Aorta (tissue), 5 donors: Measurements from ENCODE around the gene SH3BP5. TPM values are rescaled to one million over a fixed set of nuclear protein-coding genes. Genes with fewer than 3 reads are reported as not detected.

Experiments used
- ATAC-seq: fragments of 200-7000 bp; cut with Tn5 transposase; one replicate; pipeline ENCODE4 v1.9.1; 2022; ENCODE audit warnings: moderate library complexity; ENCODE audit not compliant: low FRiP score
- DNase-seq, 2 donors: peaks; one replicate each; pipeline ENCODE4 v3.0.0-alpha.2; 2020
- H3K27ac ChIP-seq, 2 donors: one replicate each; pipeline ENCODE4 v1.5.1; 2013; ENCODE audit warnings: low read length in 2 of 2, mild to moderate bottlenecking in 2 of 2, moderate library complexity in 2 of 2, control low read depth in 1 of 2, inconsistent platforms in 1 of 2, low read depth in 1 of 2
- H3K27me3 ChIP-seq, 2 donors: one replicate each; pipeline ENCODE4 v1.6.1; 2013; ENCODE audit warnings: control low read depth in 1 of 2, low read length in 1 of 2, mild to moderate bottlenecking in 1 of 2, moderate library complexity in 1 of 2; ENCODE audit not compliant: insufficient read depth in 2 of 2, control insufficient read depth in 1 of 2
- H3K36me3 ChIP-seq, 2 donors: one replicate each; pipeline ENCODE4 v1.6.1; 2013; ENCODE audit warnings: control low read depth in 1 of 2, low read length in 1 of 2, mild to moderate bottlenecking in 1 of 2; ENCODE audit not compliant: insufficient read depth in 2 of 2, control insufficient read depth in 1 of 2
- H3K4me1 ChIP-seq, 2 donors: one replicate each; pipeline ENCODE4 v1.6.1; 2013; ENCODE audit warnings: low read length in 2 of 2, control low read depth in 1 of 2, mild to moderate bottlenecking in 1 of 2, moderate library complexity in 1 of 2; ENCODE audit not compliant: insufficient read depth in 2 of 2, control insufficient read depth in 1 of 2
- H3K4me3 ChIP-seq, 2 donors: one replicate each; pipeline ENCODE4 v1.5.1; 2013; ENCODE audit warnings: low read length in 2 of 2, control low read depth in 1 of 2, mild to moderate bottlenecking in 1 of 2
- H3K9me3 ChIP-seq: one replicate; pipeline ENCODE4 v1.6.1; 2013; ENCODE audit warnings: mild to moderate bottlenecking, low read length; ENCODE audit not compliant: control insufficient read depth
- WGBS, 2 donors: extraction: QIAGEN DNeasy Blood & Tissue Kit; methylation state at CpG; one replicate each; pipeline ENCODE4 v1.1.7; 2013; 5-methylcytosine and 5-hydroxymethylcytosine counted together
- intact Hi-C, 2 donors: fragments of 100-400 bp; cut with DNase I; formaldehyde crosslinking; loops; one replicate each; pipeline versions ENCODE4 v1.14.2 to v1.15.0; 2022
- polyA plus RNA-seq, 2 donors: library from polyadenylated mRNA; stranded (reverse); fragments of 200-250 nt; gene quantifications; one replicate each; pipeline ENCODE4 v1.2.3, GENCODE V29; 2013
- total RNA-seq, 2 donors: library from RNA; stranded (reverse); fragmentation: NEBNext Ultra II Directional; extraction: Animal tissue kit (Norgen Biotek cat#: 25700); gene quantifications; one replicate each; pipeline ENCODE4 v1.2.1, GENCODE V29; 2021
- donor health status: healthy with polysubstance abuse.
- donor health status: Bipolar disorder and iron deficiency.
- donor health status: DM: no; HTN: no; CAD: no.
- donor health status: DM: no; HTN: no; CAD: no.
- donor health status: DM: yes; HTN: yes; CAD: no.

Gene SH3BP5
- total and polyA plus RNA-seq, 4 donors: 26.5 to 93.1 (median 71.3) TPM

- ATAC-seq (peak; percentile 78), DNase-seq (no peak)
- H3K4me3 ChIP-seq: peak overlapping the region; percentile 95 to 97
- 0 to 1% methylated on average over 24 to 30 of the region's 30 CpGs for WGBS, 2 donors
- no peaks in the 10 kb centered on the region for H3K36me3 ChIP-seq
- no peaks in the 10 kb centered on the region for H3K4me1 ChIP-seq
- intact Hi-C loops: loop anchor here in 1 of 2 donors (5.0 to 10.0 kb wide), 3 partner anchors 110 to 348 kb away; partner anchors contain the start of genes NR2C2 and RBSN
- peak overlapping the region; percentile 49 to 91 for H3K27ac ChIP-seq
- H3K27me3 ChIP-seq: no peaks in the 10 kb centered on the region
- no peaks in the 10 kb centered on the region for H3K9me3 ChIP-seq
Observed at GRCh38 chr3:15206662-15207576, 125.5 kb downstream of the SH3BP5 start.

- Histone ChIP-seq H3K27me3 (no peaks in the 10 kb centered on the region), H3K4me3 (peak within 1 kb of the TSS; percentile 95 to 97), H3K9me3 (no peaks in the 10 kb centered on the region), H3K36me3 (no peaks in the 10 kb centered on the region), H3K4me1 (no peaks in the 10 kb centered on the region), H3K27ac (peak within 1 kb of the TSS; percentile 49 to 91)
- intact Hi-C loops: loop anchor here in 1 of 2 donors (5.0 to 10.0 kb wide), 3 partner anchors 109 to 349 kb away; partner anchors contain the start of genes NR2C2 and RBSN
- WGBS, 2 donors: 0% methylated on average over 75 to 92 of the region's 92 CpGs
- DNase-seq (peak; percentile 96 to 98), ATAC-seq (peak; percentile 99)
Observed at GRCh38 chr3:15205934-15206661, 126.3 kb downstream of the SH3BP5 start, which contains the start of gene CAPN7. TSS of gene CAPN7 (plus strand) at chr3:15206246. CDS start at chr3:15206496, 250 bp downstream.

- Histone ChIP-seq H3K27me3 (no peaks in the 10 kb centered on the region), H3K36me3 (no peaks in the 10 kb centered on the region), H3K4me3 (peak overlapping the region in 1 of 2 donors; percentile 72), H3K4me1 (no peaks in the 10 kb centered on the region), H3K9me3 (no peaks in the 10 kb centered on the region), H3K27ac (peak overlapping the region in 1 of 2 donors; percentile 52)
- intact Hi-C loops: loop anchor here in 1 of 2 donors (5.0 to 10.0 kb wide), 3 partner anchors 108 to 349 kb away; partner anchors contain the start of genes NR2C2 and RBSN
- 1% methylated on average over 3 of the region's 3 CpGs for WGBS, 2 donors
- no peak for DNase-seq
- ATAC-seq: no peak
Observed at GRCh38 chr3:15205482-15205933, 126.9 kb downstream of the SH3BP5 start.

Other genes starting within 250 kb of the SH3BP5 start
- gene RBSN, start 233.4 kb downstream of the SH3BP5 start, total RNA-seq: 10 to 100 TPM; 32.4 to 39.2 TPM
- gene RBSN, start 233.4 kb downstream of the SH3BP5 start, polyA plus RNA-seq: 10 to 100 TPM; 12.9 to 13.8 TPM
- 10 to 100 TPM; 48.2 to 54.4 TPM for gene CAPN7, start 126.3 kb downstream of the SH3BP5 start, total RNA-seq
- 10 to 100 TPM; 14.5 to 24.1 TPM for gene CAPN7, start 126.3 kb downstream of the SH3BP5 start, polyA plus RNA-seq
- 10 to 100 TPM; 13.3 to 16.0 TPM for gene METTL6, start 95.0 kb upstream of the SH3BP5 start, total RNA-seq
- 1 to 10 TPM; 6.7 to 8.3 TPM for gene METTL6, start 95.0 kb upstream of the SH3BP5 start, polyA plus RNA-seq
- 10 to 100 TPM; 18.2 to 19.4 TPM for gene EAF1, start 95.0 kb upstream of the SH3BP5 start, total RNA-seq
- 10 to 100 TPM in 1 of 2 donors, 1 to 10 TPM in 1; 7.5 to 11.0 TPM for gene EAF1, start 95.0 kb upstream of the SH3BP5 start, polyA plus RNA-seq
- gene COLQ, start 189.1 kb upstream of the SH3BP5 start, total RNA-seq: 10 to 100 TPM; 10.7 to 18.7 TPM
- gene COLQ, start 189.1 kb upstream of the SH3BP5 start, polyA plus RNA-seq: 10 to 100 TPM in 1 of 2 donors, 1 to 10 TPM in 1; 1.8 to 16.6 TPM